Temporal lobe (tissue), 1 donor: ENCODE measurements around the gene ASIC3. TPM values are rescaled to one million over a fixed set of nuclear protein-coding genes. Genes with fewer than 3 reads are reported as not detected.

Experiments
- total RNA-seq: library from RNA; depleted of rRNA; stranded (reverse); fragments of >200 nt; gene quantifications from one replicate; pipeline ENCODE4 v1.2.3, GENCODE V29; 2014

The ASIC3 gene
- total RNA-seq, 1 donor from 2014 or later: 1.2 TPM

Other genes starting within 250 kb of the ASIC3 start
- 1.2 TPM for gene TMEM176B, start 248.2 kb upstream of the ASIC3 start, total RNA-seq
- gene TMEM176A, start 247.8 kb upstream of the ASIC3 start, total RNA-seq: 0.49 TPM
- not detected for gene AOC1, start 196.0 kb upstream of the ASIC3 start, total RNA-seq
- gene KCNH2, start 70.2 kb upstream of the ASIC3 start, total RNA-seq: 6.4 TPM
- 1.2 TPM for gene NOS3, start 57.5 kb upstream of the ASIC3 start, total RNA-seq
- gene ATG9B, start 24.0 kb upstream of the ASIC3 start, total RNA-seq: 1.2 TPM
- gene ABCB8, start 20.1 kb upstream of the ASIC3 start, total RNA-seq: 26.1 TPM
- 30.0 TPM for gene CDK5, start 9.4 kb downstream of the ASIC3 start, total RNA-seq
- 8.6 TPM for gene SLC4A2, start 11.1 kb downstream of the ASIC3 start, total RNA-seq
- gene FASTK, start 32.3 kb downstream of the ASIC3 start, total RNA-seq: 24.6 TPM
- gene TMUB1, start 35.0 kb downstream of the ASIC3 start, total RNA-seq: 5.9 TPM
- gene AGAP3, start 37.9 kb downstream of the ASIC3 start, total RNA-seq: 65.9 TPM
- not detected for gene GBX1, start 119.2 kb downstream of the ASIC3 start, total RNA-seq
- gene ASB10, start 138.7 kb downstream of the ASIC3 start, total RNA-seq: not detected
- not detected for gene H2BK1, start 162.0 kb downstream of the ASIC3 start, total RNA-seq
- 20.7 TPM for gene ABCF2, start 178.7 kb downstream of the ASIC3 start, total RNA-seq
- 11.3 TPM for gene CHPF2, start 184.0 kb downstream of the ASIC3 start, total RNA-seq
- gene SMARCD3, start 200.2 kb downstream of the ASIC3 start, total RNA-seq: 85.1 TPM